Measurements from ENCODE around the gene AFDN.

AFDN gene

GRCh38 chr6:167826896-167827582 lies at the start of gene AFDN:
AFDN (plus strand) TSS chr6:167826911; CDS start chr6:167827133, 222 bp downstream.
- TF ChIP-seq JUND (IDR thresholded peaks at IDR 0.05; ENCODE audit: low read depth) = no peak
- peak; percentile 51 to 59 for DNase-seq (ENCODE audit: low read depth in 1 of 2, low spot score in 1 of 2)
- in situ Hi-C loops (cut with HindIII; ENCODE audit: low pct_unique_long_range_greater_than_20kb, low sequenced_read_pairs) = no loop called here

- DNase-seq (ENCODE audit: low read depth in 1 of 2, low spot score in 1 of 2) = peak; percentile 53 to 92
- in situ Hi-C loops (cut with HindIII; ENCODE audit: low pct_unique_long_range_greater_than_20kb, low sequenced_read_pairs) = no loop called here
- no peak for TF ChIP-seq JUND (IDR thresholded peaks at IDR 0.05; ENCODE audit: low read depth)
Observed at GRCh38 chr6:167778497-167779128, 48.1 kb upstream of the AFDN start.

GRCh38 chr6:167779129-167779992 lies 47.4 kb upstream of the AFDN start:
- in situ Hi-C loops (cut with HindIII; ENCODE audit: low pct_unique_long_range_greater_than_20kb, low sequenced_read_pairs) = no loop called here
- no peak for TF ChIP-seq JUND (IDR thresholded peaks at IDR 0.05; ENCODE audit: low read depth)
- no peak for DNase-seq (ENCODE audit: low read depth in 1 of 2, low spot score in 1 of 2)

- TF ChIP-seq JUND (IDR thresholded peaks at IDR 0.05; ENCODE audit: low read depth) = no peak
- no peak for DNase-seq (ENCODE audit: low read depth in 1 of 2, low spot score in 1 of 2)
- in situ Hi-C loops (cut with HindIII; ENCODE audit: low pct_unique_long_range_greater_than_20kb, low sequenced_read_pairs) = no loop called here
Observed at GRCh38 chr6:167779993-167780655, 46.6 kb upstream of the AFDN start.

GRCh38 chr6:167781066-167781767 lies 45.5 kb upstream of the AFDN start:
- in situ Hi-C loops (cut with HindIII; ENCODE audit: low pct_unique_long_range_greater_than_20kb, low sequenced_read_pairs) = no loop called here
- DNase-seq (ENCODE audit: low read depth in 1 of 2, low spot score in 1 of 2) = no peak
- TF ChIP-seq JUND (IDR thresholded peaks at IDR 0.05; ENCODE audit: low read depth) = no peak

- in situ Hi-C loops (cut with HindIII; ENCODE audit: low pct_unique_long_range_greater_than_20kb, low sequenced_read_pairs) = no loop called here
- no peak for DNase-seq (ENCODE audit: low read depth in 1 of 2, low spot score in 1 of 2)
- no peak for TF ChIP-seq JUND (IDR thresholded peaks at IDR 0.05; ENCODE audit: low read depth)
Observed at GRCh38 chr6:167781868-167782267, 44.8 kb upstream of the AFDN start.

GRCh38 chr6:167782698-167783517 lies 43.8 kb upstream of the AFDN start:
- DNase-seq (ENCODE audit: low read depth in 1 of 2, low spot score in 1 of 2) = no peak
- TF ChIP-seq JUND (IDR thresholded peaks at IDR 0.05; ENCODE audit: low read depth) = no peak
- in situ Hi-C loops (cut with HindIII; ENCODE audit: low pct_unique_long_range_greater_than_20kb, low sequenced_read_pairs) = no loop called here

GRCh38 chr6:167786853-167787675 lies 39.6 kb upstream of the AFDN start:
- in situ Hi-C loops (cut with HindIII; ENCODE audit: low pct_unique_long_range_greater_than_20kb, low sequenced_read_pairs) = no loop called here
- no peak for DNase-seq (ENCODE audit: low read depth in 1 of 2, low spot score in 1 of 2)

GRCh38 chr6:167787896-167788562 lies 38.7 kb upstream of the AFDN start:
- peak in 1 of 2 experiments; percentile 28 for DNase-seq (ENCODE audit: low read depth in 1 of 2, low spot score in 1 of 2)
- no peak for TF ChIP-seq JUND (IDR thresholded peaks at IDR 0.05; ENCODE audit: low read depth)
- in situ Hi-C loops (cut with HindIII; ENCODE audit: low pct_unique_long_range_greater_than_20kb, low sequenced_read_pairs) = no loop called here

More at GRCh38 chr6:167786853-167787675, 39.6 kb upstream of the AFDN start:
- no peak for TF ChIP-seq JUND (IDR thresholded peaks at IDR 0.05; ENCODE audit: low read depth)

- DNase-seq (ENCODE audit: low read depth in 1 of 2, low spot score in 1 of 2) = no peak
- in situ Hi-C loops (cut with HindIII; ENCODE audit: low pct_unique_long_range_greater_than_20kb, low sequenced_read_pairs) = no loop called here
- TF ChIP-seq JUND (IDR thresholded peaks at IDR 0.05; ENCODE audit: low read depth) = no peak
Observed at GRCh38 chr6:167788563-167788903, 38.2 kb upstream of the AFDN start.
